LNCaP clone FGC (cell line): ENCODE results near the gene NOTCH1.

Experiments used
- DNase-seq: peaks from one replicate; pipeline ENCODE4 v3.0.0-alpha.2; 2011; ENCODE audit warnings: low read depth
- H3K4me3 ChIP-seq: 2 replicates; pipeline ENCODE4 v1.5.1; 2011; ENCODE audit warnings: mild to moderate bottlenecking, low read depth, low read length, control low read depth
- TF ChIP-seq, protein P1 (sequence below): IDR thresholded peaks from 2 replicates; pipeline ENCODE4 v1.5.1; 2012; ENCODE audit warnings: mild to moderate bottlenecking; ENCODE audit not compliant: control insufficient read depth, insufficient read depth; ENCODE audit errors: extremely low read depth

NOTCH1 gene

DNA sequence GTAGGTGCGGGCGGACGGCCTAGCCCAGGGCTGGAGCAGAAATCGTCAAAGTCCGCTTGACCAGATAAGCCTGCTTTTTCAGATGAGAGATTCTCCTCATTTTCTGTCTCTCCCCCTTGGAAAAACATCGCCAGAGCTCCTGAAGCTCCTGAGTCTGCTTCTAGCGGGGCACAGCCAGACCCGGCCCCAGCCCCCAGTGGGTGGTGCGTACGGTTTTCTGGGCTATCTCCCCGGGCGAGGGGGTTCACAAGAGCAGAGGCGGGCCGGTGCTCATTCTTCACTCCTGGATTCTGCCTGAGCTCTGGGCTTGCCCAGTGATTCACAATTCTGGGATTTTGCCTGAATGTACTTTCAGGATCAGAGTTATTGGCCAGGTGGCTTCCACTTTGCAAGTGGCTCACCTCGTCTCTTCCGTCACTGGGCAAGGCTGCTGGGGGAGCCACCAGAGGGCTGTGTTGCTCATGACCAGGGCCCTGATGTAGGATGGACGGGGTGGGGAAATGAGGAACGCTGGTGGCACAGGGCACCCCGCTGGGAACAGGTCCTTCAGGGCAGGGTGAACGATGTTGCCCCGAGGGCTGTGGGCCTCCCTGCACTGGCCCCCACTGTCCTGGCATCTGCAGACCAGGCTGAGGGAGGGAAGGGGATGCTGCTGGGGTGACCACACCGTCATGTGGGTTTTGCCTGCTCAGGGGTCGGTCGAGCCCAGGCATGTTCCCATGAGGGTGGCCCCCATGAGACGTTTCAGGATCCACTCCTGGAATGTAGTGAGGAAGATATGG, 69.3 kb downstream of the NOTCH1 start:
- H3K4me3 ChIP-seq: no peak overlapping the region
- TF ChIP-seq, protein P1, sequence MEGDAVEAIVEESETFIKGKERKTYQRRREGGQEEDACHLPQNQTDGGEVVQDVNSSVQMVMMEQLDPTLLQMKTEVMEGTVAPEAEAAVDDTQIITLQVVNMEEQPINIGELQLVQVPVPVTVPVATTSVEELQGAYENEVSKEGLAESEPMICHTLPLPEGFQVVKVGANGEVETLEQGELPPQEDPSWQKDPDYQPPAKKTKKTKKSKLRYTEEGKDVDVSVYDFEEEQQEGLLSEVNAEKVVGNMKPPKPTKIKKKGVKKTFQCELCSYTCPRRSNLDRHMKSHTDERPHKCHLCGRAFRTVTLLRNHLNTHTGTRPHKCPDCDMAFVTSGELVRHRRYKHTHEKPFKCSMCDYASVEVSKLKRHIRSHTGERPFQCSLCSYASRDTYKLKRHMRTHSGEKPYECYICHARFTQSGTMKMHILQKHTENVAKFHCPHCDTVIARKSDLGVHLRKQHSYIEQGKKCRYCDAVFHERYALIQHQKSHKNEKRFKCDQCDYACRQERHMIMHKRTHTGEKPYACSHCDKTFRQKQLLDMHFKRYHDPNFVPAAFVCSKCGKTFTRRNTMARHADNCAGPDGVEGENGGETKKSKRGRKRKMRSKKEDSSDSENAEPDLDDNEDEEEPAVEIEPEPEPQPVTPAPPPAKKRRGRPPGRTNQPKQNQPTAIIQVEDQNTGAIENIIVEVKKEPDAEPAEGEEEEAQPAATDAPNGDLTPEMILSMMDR: no peak
- no peak for DNase-seq

DNA sequence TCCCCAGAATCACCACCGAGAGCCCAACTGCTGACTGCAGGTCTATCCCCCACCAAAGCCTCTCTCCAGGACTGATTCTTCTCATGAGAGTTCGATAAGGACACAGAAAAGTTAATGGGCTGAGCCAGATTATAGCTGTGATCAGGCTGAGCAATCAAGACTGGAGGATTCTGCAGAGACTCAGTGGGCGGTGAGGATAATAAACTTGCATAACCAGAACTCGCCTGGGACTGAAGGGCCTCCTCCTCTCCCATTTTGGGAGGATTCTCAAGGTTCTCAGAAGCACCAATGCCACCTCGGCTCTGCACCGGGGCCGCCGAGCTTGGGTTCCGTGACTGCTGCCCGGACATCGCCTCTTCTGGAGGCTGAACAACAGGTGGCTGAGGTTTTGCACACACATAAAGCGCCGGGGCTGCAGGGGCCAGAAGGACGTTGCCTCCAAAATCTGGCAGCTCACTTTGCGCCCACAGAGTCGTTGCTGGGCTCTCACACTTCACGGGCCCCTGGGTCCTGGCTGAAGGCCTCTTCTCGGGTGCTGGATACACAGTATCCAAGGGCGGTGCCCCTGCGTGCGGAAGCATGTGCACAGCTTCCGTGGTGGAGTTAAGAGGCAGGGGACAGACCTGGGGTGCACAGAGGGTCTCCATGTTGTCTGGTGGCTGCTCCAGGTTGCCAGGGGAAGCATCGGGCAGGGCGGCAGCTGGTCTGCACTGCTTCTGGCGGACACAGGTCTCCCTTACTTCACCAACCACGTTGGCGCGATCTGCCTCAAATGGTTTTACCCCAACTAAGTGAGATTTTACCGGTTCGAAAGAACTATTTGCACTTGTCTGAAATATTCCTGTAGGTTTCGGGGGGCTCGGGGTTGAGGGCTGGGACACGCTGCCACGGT, 70.6 kb downstream of the NOTCH1 start:
- H3K4me3 ChIP-seq: no peak overlapping the region
- TF ChIP-seq, protein P1: no peak
- no peak for DNase-seq

DNA sequence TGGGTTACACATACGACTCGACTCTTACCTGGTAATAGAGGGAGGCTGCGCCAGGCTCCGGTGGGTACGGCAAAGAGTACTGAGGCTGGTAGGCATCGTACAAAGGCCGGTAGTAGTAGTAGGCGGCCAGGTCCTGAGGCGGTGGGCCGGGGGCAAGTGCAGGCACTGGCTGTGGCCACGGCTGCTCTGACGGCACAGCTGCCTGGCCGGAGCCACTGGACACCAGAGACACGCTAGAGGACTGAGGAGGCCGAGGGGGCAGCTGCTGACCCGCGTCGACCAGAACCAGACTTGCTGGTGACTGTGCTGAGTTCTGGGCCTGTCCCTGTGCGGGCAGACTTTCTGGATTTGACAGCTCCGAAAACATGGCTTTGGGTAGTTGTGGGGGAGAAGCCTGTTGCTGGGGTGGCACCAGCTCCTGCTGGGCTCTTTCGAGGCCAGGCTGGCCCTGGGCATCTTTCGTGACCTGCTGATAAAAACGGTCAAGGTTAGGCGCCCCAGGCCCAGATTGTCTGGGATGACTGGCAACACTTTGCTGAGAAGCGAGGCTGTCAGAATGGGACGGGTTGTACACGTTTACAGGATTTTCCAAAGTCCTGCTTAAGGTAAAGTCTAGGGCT, 71.7 kb downstream of the NOTCH1 start:
- no peak for DNase-seq
- no peak overlapping the region for H3K4me3 ChIP-seq
- TF ChIP-seq, protein P1: no peak

DNA sequence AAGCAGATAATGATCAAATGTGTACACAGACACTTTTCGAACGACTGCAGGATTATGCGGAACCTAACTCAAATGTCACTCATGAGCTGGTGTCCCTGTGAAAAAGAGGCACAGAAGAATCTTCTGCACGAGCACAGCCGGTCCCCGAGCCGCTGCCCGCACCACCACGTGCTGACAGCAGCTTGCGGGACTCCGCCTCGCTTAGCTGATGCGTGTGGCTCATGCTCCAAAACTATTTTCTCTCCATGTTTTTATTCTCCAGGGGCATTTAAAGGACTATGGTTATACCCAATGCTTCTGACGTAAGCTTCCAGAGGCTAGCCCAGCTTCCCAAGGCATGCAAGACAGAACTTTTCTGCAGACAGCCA, 72.5 kb downstream of the NOTCH1 start:
- no peak overlapping the region for H3K4me3 ChIP-seq
- DNase-seq: no peak
- TF ChIP-seq, protein P1: no peak

DNA sequence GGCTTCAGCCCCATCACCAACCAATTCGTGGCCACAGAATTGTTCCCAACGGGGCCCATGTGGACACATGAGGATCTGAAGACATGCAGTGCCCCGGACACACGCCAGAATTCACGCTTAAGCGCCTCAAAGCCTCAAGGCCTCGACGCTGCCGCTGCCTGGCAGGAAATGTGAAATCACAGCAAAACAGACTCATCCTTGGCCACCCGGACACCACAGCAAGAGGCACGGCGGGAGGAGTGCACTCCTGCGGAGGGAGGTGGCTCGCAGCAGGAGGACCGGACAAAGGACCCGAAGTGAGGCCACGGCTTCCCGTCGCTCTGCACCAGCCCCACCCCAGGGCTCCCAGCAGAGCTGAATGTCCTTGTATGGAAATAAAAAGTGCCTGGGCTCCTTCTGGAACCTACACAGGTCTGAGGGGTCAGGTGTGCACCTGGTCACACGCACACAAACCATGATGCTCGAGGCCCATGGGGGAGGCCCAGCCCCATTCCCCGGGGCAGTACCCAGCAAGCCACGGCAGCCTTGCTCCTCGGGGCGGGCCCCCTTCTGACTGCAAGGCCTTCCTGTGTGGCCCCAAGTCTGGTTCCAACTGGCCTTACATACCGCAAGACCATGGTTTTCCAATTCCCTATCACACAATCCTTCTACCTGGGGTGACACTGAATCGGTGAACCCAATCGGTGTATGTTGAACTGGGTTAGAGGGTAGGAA, 73.1 kb downstream of the NOTCH1 start:
- no peak for DNase-seq
- no peak overlapping the region for H3K4me3 ChIP-seq
- TF ChIP-seq, protein P1: no peak

DNA sequence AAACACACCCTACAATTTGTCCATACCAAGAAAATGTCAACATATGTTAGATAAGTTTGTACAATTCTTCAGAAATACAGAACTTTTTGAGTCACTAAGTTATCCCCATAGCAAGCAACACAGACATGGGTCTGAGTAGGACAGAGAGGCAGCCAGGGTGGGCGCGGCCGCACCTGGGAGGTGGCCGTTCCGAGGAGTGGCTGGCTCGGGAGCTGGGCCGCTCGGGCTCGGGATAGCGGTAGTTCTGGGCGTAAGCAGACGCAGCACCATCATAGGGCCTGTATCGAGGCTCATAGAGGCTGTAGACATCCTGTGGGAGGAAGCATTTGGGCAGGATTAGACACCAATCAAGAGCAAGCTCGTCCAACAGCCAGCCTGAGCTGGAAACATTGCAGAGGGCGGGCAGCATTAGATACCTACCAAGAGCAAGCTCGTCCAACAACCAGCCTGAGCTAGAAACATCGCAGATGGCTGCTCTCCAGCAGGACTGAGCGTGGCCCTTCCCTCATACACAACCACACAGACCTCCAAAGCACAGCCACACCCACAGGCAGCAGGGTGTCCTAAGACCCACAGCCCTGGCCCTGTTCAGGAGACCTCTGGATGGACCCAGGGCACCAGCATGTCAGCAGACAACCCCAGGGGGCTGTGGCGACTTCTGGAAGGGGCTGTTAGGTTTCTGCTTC, 73.9 kb downstream of the NOTCH1 start:
- DNase-seq: no peak
- TF ChIP-seq, protein P1: no peak
- no peak overlapping the region for H3K4me3 ChIP-seq
